Measurements from ENCODE around the gene HTT-AS.

The HTT-AS gene

GRCh38 chr4:3029464-3029863 lies 44.9 kb downstream of the HTT-AS start:
- DNase-seq, result no peak

GRCh38 chr4:3026540-3026939 lies 47.8 kb downstream of the HTT-AS start:
- no peak for DNase-seq

DNA sequence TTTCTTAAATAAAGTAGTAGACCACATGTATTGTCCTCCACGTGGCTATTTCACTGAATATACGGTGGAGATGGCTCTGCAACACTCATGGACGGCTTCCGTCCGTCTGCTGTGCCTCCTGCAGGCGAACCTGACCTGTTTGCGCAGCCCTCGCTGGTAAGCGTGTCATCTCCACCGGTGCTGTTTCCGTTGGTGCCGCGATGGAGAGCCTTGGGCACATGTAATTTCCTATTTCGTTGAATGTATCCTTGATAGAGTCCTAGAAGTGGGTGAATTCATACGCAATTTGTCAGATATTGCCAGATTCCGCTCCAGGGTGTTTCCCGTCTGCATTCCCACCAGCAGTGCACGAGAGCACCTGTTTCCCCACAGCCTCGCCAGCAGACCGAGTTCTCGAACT lies 48.5 kb downstream of the HTT-AS start:
- no peak for DNase-seq

GRCh38 chr4:3022651-3023050 lies 51.7 kb downstream of the HTT-AS start:
- DNase-seq, result no peak

DNA sequence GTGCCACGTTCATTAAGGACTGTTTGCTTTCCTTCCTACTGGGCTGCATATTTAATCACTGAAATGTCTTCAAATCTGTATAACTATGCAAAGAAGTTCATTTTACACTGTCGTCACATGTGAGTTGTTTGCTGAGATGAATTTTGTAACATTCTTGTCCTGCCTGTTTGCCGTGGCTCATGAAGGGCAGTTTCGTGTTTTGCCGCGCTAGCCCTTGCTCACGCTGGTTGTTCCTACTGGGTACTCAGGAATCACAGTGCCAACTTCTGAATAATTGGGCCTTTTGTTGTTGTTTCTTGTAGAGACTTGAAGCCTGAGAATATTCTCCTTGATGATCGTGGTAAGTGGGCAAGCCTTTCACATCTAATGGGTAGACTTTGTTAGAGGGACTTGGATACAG lies 52.2 kb downstream of the HTT-AS start:
- DNase-seq, result no peak

DNA sequence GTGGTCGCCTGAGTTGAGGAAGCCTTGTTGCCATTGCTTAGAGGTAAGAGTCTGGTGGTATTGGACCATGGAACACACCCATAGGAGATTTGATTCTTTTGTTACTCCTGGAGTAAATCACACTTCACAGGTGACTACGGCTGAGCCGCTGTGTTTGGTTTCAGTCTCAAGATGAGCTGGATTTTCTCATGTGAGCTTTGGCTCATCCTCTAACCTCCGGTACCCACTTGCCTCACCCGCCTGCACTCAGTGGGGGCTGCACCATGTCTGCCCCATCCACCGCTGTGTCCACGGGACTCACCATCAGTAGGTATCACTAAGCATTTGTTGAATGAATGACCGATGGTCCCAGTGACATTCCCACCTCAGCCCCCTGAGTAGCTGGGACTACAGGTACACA lies 52.7 kb downstream of the HTT-AS start:
- no peak for DNase-seq

GRCh38 chr4:3021127-3021526 lies 53.2 kb downstream of the HTT-AS start:
- no peak for DNase-seq

- no peak for DNase-seq
These were observed 55.0 kb downstream of the HTT-AS start for GRCh38 chr4:3019145-3019846.

- no peak for DNase-seq
These were observed 56.8 kb downstream of the HTT-AS start for GRCh38 chr4:3017504-3017903.

DNA sequence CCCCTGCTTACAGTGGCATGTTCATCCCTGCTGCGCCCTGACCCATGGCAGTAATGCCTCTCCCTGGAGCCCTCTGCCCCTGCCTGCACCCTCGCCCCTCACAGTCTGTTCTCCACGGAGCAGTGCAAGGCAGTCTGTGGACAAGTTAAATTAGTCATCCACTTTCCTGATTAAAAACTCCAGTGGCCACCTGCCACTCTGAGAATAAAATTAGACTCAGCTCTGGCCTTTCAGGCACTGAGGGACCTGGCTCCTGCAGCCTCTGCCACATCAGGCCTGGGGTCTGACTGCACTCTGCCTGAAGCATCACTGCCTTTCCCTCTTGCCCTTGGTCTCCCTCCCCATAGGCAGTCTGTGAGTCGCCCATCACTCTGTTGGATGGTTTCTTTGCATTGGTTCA lies 57.4 kb downstream of the HTT-AS start:
- DNase-seq, result no peak

- DNase-seq, result no peak
These were observed 60.4 kb downstream of the HTT-AS start for GRCh38 chr4:3013839-3014350.
